SH-SY5Y (cell line): ENCODE measurements around the gene SCN4B.

Source experiments
- GATA2 ChIP-seq: IDR thresholded peaks from 2 replicates; pipeline ENCODE4 v1.6.1; 2011; ENCODE audit warnings: mild to moderate bottlenecking, low read depth, low read length
- GATA3 ChIP-seq: IDR thresholded peaks from 2 replicates; pipeline ENCODE4 v1.6.1; 2011; ENCODE audit warnings: low read depth, mild to moderate bottlenecking, low read length, moderate library complexity

DNA sequence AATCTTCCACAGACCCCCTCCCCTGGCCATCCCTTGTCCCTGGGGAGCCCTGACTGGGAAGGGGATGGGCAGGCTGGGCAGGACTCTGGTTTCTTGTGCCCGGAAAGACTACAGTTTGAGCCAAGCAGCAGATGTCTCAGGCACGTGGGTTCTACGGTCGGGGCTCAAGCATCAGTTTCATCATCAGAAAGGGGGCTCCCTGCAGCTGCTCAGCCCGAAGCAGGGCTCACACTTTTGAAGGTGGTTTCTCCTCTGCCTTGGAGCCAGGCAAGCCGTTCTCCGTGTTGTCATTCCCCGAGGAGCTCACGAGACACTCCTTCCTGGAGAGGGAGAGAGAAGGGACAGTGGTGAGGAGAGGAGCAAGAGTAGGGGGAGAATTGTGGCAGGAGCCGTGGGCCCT lies 15.8 kb downstream of the SCN4B start:
- no peak for TF ChIP-seq GATA2
- no peak for TF ChIP-seq GATA3
